ENCODE results near the gene AFAP1.
A peak's percentile ranks its signal among the peaks of the same experiment; 100 is the strongest.

Gene AFAP1

DNA sequence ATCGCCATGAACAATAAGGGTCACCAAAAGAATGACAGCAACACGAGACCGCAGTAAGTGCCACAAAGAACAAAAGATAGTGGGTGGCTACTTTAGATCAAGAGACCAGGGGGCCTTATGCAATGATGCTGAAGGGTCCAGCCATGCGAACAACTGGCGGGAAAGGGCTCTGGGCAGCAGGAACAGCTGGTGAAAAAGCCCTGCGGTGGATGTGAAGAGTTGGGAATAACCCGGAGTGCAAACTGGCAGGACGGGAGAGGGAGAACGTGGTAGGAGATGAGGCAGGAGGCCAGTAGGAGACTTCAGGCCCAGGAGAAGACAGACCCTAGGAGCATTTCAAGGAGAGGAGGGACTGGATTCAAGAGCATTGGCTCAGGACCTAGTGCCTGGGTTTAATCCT, 120.2 kb downstream of the AFAP1 start:
- no peak for DNase-seq (ENCODE audit: low spot score)

DNA sequence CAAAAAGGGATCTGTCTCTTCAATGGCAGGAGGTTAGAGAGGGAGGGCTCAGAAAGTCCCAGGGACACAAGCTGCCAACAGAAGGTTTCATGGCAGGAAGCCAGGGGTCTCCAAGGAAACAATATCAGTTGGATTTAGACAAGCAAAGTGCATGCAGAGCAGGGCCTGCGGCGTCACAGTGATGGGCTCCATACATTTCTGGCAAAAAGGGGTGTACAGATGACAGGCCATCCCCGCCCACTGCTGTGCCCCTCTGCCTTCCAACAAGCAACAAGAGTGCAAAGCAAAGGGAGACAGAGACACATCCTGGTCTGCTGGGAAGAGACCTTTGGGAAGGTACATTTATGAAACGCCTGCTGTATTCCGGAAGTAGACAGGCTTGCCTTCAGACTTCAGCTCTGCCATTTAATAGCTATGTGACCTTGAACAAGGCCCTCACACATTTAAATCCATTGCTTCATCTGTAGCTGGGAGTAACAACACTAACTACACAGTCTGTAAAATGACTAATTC, 121.2 kb downstream of the AFAP1 start:
- no peak for DNase-seq (ENCODE audit: low spot score)

DNA sequence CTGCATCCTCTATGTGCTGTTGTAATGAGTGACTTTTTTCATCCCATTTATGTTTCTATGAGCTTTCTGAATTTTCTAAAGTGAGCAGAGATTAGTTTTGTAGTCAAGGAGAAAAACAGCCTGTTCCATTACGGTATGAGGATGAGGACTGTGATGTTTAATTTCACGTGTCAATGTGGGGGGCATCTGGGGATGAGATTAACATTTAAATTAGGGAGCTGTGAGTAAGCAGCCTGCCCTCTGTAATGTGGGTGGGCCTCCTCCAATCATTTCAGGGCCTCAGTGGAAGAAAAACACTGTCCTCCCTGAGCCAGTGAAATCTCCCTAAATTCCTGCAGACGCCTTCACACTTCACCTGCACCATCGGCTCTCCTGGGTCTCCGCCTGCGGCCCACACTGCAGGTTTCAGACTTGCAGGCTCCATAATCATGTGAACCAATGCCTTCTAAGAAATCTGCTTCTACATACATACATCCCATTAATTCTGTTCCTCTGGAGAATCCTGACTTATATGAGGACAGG, 121.7 kb downstream of the AFAP1 start:
- no peak for DNase-seq (ENCODE audit: low spot score)

DNA sequence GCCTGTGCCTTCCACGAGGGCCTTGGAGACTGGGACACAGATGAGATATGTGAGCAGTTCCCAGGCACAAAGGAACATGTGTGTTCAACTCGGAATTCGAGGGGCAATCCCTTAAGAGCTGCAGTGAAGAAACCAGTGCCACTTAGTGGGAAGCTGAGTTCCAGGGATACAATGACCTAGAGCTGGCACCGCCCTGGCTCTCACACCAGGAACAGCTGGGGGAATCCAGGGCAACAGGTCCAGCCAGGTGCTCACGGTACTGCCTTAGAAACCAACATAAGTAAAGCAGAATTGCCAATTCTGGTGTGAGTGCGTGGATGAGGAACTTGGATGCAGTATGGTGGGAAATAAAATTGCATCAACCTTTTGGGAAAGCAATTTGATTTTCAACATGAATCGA, 122.9 kb downstream of the AFAP1 start:
- DNase-seq (ENCODE audit: low spot score): no peak

DNA sequence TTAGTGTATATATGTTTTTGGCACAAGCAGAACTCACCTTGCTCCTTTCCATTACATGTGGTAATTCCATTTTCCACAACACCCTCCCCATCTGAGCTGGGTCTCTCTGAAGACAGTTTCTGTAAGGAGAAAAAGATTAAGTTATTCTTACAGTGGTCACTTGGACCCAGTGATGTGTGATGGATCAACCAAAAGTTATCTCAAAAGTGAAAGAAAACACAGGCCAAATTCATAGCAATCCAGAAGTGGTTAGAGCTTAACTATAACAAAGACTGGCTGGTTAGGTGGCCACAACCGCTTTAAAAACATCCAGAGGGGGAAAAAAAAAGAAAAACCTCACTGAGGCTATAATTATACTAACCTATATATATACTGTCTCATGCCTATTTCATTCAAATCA, 123.7 kb downstream of the AFAP1 start:
- no peak for DNase-seq (ENCODE audit: low spot score)

DNA sequence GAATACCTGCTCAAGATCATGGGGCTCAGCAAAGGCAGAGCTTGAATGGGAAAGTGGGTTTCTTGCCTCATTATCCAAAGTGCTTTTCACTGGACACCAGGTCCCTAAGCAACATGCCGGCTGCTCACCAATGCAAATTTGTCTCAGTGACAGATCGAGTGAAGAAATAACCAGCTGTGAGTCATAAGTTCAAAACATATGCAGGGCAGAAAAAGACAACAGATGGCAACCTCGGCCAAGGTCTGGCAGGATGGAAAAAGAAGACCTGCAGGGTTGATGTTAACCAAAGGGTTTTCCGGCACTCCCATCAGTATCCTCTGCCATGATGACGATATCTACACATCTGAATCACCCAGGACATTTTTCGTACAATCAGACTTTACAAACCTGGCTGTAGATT, 124.1 kb downstream of the AFAP1 start:
- DNase-seq (ENCODE audit: low spot score): no peak

DNA sequence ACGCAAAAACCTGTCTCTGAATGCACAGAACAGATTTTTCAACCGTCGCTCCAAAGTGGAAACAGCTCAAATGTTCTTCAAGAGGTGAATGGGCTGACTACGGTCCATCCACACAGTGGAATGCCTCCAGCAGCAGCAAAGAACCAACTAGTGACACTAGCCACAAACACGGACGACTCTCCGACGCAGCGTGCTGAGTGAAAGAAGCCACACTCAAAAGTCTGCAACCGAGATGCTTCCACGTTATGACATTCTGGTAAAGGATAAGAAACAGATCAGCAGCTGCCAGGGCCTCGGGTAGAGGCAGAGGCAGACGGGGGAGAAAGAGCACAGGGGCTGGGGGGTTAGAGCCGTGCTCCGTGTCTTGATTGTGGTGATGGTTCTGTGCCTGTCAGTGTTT, 125.2 kb downstream of the AFAP1 start:
- no peak for DNase-seq (ENCODE audit: low spot score)

DNA sequence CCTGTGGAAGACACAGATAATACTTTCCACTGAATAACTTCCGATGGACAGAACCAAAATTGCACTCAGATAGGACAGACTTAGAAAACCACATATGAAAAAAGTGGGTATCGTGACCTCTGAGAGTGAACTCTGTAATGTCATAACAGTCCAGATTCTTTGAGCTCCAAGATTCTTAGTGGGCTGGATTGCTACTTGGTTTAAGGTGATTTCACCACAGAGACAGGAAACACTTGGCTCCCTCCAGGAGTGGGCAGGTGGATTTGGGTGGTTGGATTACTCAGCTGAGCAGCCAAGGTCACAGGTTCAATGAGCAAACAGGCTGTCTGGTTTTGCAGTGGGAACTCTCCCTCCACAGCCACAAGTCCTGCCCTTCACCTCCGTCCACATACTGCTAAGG, 126.0 kb downstream of the AFAP1 start:
- no peak for DNase-seq (ENCODE audit: low spot score)

DNA sequence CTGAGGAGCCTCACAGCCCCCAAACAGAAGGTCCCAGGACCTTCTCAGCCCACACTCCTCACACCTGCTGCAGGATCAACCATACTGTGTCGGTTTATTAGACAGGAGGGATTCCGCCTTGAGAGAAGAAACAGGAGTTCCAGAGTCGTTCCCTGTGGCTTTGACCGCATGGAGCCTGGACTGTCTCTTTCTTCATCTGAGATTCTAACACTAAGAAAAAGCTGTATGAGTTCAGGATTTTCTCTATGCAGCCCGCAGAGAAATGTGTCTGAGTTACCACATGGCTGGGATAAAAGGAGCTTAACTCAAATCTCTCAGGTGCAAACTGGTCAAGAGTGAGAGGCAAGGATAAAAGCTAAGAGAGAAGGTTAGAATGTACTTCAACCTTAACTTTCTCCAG, 126.7 kb downstream of the AFAP1 start:
- no peak for DNase-seq (ENCODE audit: low spot score)

DNA sequence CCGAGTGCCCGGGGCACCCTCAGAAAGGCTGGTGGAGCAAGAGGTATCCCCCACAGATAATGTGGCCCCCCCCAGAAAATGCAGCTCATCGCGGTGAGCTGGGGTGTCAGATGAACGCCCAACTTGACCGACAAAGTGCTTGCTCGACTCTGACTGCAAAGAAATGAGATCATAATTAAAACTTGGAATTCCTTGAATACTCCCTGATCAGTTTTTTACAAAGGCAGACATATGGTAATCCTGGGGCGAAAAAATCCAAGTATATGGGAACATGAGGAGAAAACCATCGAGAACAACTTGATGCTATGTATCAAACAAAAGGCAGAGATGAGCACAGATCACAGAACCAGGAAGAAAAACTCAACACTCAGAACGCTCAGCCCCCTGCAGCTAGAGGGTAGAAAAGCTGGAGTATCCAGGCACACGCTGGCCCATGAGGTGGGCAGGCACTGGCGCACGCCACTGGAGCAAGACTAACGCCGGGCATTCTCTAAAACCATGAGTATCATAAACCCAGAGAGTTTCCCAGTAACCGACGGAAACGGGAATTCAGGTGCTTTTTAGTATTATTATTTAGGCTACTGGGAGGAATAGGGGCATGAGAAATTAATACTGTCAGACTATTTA, 127.3 kb downstream of the AFAP1 start:
- DNase-seq (ENCODE audit: low spot score): no peak

DNA sequence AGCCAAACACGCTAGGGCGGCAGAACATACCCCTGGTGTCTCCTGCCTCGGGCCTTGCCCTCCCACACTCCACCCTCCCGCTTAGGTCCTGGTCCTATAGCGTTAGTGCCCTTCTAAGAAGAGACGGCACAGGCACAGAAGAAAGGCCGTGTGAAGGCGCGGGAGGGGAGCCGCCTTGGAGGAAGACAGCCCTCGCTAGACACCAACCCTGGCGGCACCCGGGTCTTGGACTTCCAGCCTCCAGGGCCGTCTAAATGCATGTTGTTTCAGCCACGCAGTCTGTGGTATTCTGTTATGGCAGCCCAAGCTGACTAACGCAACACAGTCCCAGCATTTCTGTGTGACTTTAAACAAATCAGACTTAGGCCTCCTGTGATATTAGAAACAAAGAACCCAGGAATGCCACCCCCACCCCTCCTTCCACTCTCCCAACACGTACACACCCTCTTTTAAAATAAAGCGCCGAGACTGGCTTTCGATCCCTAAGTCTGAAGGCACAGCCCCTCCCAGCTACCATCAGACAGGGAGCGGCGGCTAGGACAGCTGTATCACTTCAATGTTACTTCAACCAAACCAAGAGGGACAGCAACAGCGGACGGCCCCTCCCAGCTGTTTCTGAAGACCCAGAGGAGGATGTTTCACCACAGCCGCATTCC, 128.0 kb downstream of the AFAP1 start:
- no peak for DNase-seq (ENCODE audit: low spot score)

DNA sequence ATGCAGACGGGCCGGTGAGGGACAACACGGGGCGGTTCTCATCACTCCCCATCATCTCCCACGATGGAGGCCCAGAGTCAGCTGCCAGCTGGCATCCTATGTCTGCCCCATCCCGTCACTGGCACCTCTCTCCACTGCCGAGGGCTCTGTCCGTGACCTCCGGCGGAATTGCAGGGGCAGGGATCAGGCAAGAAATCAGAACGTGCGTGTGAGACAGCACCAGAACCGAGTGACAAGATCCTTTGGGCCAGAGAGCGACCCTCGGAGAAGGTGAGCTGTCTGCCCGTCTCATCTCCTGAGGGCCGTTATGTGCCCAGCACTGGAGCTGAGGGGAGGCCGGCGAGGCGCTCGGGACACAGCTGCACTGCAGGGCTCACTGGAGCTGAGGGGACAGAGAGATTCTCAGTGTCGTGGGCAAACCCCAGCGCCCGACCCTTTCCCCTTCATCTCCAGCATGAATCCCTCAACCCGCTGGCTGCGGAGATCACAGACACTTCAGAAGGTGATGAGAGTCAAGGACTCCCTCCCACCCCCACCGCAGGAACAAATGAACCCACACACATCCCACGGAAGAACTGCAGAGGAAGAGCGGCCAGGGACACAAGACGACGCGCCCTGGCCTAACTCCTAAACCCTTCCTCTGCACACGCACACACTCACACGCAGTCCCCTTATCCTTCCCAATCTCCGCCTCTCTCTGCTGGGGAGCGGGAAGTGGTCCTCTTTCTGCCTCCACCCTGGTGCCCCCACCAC, 128.7 kb downstream of the AFAP1 start:
- DNase-seq (ENCODE audit: low spot score): no peak

DNA sequence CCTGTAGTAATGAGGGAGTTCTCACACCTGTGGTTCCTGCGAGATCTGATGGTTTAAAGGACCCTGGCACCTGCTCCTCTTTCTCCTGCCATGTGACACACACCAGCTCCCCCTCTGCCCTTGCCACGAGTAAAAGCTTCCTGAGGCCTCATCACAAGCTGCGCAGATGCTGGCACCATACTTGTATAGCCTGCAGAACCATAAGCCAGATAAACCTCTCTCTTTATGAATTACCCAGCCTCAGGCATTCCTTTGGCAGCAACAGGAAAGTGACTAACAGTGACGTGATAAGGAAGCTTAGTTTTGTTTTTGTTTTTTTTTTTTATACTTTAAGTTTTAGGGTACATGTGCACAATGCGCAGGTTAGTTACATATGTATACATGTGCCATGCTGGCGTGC, 130.9 kb downstream of the AFAP1 start:
- DNase-seq (ENCODE audit: low spot score): no peak

DNA sequence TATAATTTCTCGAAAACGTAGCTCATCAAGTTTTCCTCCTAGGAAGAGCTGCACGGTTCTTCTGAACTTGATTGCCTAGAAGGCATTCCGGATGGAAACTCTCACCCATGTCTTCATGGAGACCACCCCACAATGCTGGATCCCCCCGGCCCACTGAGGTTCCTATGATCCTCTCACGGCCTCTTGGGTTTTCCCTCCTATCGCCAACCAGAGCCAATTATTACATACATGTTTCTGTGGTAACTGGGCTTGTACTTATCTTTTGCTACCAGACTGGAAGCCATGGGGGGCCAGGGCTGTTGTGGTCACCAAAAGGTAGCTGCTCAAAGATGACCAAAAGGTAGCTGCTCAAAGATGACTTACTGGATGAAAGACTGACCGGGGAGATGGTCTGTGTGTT, 131.5 kb downstream of the AFAP1 start:
- DNase-seq (ENCODE audit: low spot score): no peak

DNA sequence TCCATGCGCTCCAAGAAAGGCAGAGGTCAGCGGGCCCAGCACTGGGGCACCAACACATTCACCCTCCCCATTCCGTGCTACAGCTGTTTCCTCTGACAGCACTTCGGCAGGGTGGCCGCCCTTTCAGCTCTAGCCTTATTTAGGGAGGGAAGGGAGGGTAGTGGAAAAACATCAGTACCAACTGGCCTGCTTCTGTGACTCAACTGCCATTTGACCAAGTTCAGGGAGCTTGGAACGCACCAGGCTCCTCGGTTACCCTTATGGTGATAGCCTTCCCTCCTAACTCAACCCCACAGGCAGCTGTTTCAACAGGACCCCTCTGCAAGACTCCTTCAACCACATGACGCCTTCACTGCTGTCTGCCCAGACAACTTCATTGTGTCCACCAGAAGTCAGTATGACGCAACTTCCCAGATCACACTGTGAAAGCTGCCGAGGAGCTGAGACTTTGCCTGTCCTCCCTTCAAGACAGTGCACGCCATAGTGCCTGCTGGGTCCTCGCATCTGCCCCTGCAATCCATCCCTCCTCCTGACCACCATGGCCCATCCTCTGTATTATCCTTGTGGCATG, 132.2 kb downstream of the AFAP1 start:
- DNase-seq (ENCODE audit: low spot score): no peak

DNA sequence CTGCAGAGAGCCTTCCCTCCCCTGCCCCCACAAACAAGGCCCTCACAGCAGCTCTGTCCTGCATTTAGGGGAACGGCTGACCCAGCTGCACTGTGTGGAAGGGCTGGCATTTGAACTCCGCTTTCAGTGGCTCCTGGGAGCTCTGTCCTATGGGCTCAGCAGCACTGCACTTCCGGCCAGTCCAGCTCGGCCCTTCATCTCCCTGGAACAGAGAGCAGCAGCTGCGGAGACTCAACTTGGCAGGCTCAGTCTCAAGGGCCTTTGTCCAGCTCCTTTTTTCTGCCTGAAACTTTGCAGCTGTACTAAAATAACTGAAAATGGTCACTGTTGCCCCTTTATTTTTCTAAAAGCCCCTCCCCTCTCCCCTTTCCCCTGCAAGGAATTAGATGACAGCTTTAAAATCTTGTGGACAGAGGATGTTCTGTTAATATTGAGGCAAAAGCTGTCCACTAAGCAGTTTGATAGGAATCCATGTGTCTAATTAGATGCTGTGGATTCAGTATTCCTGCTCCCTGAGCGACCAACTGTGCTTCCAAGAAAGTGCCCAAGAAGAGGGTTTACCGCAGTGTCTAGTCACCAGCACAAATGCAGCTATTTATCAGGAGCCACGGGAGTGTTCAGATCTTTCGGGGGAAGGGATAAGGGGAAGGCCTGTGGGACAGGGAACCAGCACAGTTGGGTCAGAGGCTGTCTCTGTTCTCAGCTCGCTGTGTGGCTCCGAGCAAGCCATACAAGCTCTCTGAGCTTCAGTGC, 133.1 kb downstream of the AFAP1 start:
- DNase-seq (ENCODE audit: low spot score): no peak

DNA sequence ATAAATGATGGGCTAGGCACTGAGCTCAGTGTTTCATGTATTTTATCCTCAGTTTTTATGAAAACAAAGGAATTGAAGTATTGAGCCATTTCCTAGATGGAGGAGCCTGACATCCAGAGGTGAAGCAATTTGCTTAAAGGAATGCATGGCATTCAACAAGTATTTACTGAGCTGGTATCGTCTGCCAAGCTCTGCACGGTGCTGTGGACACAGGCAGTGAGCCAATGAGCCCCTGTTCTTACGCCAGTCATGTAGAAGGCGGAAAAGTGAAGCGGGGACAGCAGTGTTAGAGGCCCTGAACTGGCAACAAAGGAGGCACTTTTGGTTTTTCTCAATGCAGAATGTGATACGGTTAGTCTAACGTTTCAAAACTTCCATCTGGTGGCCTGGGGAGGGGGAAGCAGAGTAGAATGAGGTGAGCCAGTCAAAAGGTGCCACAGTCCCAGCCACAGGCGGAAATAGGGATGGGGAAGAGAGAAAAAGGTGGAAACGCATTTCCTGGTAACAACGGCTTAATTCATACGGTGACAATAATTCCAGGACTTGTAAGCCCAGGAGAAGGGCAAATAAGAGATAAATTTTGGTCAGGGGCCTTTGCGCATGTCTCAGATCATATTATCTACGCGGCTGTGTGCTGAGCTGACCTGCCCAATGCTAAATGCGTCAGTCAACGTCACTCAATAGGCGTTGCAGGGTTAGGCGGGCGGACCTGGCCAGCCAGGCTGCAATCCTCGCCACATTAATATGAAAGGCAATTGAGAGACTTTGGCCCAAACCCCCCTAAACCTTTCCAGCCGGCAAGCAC, 133.9 kb downstream of the AFAP1 start:
- DNase-seq (ENCODE audit: low spot score): peak; percentile 11

DNA sequence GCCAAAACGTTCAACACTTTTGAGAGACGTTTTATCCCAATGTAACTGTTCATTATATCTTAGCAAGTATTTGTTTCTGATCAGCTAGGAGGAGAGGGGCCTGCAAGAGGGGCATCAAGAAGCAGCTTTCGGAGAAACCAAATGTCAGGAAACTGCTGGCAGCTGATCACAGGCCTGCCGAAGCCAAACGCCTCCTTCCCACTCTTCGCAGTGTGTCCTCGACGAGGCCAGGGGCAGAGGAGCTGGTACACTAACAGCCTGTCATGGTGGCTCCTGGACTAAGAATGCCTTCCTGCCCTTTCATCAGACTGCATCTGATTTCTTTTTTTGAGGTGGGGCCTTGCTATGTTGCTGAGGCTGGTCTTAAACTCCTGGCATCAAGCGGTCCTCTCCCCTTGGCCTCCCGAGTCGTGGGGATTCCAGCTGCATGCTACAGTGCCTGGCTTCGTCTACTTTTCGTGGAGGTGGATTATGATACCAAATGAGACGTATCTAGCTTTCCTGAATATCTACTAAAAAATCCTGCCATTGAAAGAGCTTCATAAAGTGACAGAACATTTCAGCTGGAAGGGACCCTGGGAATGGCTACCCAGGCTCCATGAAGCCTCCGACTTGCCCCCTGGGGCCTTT, 134.8 kb downstream of the AFAP1 start:
- no peak for DNase-seq (ENCODE audit: low spot score)

DNA sequence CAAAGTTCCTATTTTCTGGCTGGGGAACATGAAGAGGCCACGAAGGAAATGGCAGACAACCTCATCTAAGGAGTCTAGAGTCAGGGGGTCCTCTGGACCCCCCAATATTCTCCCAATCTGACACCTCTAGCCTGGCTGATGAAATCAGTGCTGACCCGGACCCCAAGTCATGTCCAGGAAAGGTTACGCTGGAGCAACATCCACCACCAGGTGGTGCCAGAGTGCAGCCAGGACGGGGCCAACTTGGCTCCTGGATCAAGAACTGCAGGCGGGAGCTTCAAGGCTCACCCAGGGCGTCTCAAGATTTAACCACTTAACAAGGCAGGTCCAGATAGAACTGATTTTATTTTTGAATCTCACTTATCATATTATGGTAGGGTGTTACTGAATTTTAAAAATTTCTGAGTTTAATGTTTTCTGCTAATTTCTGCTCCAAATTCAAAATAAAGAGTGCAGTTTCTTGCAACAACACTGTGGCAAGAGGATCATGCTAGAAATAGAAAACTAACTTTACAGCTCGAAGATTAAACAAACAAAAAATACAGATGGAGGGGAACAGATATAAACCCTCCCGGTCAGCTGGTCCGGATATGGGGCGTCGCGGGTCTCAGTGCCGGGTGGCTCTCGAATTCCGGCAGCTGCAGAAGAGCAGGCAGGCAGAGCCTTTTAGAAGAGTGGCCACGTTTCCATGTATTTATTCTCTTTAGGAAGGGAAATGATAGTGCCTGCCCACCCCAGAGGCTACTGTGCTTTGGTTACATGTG, 135.5 kb downstream of the AFAP1 start:
- peak; percentile 38 for DNase-seq (ENCODE audit: low spot score)

DNA sequence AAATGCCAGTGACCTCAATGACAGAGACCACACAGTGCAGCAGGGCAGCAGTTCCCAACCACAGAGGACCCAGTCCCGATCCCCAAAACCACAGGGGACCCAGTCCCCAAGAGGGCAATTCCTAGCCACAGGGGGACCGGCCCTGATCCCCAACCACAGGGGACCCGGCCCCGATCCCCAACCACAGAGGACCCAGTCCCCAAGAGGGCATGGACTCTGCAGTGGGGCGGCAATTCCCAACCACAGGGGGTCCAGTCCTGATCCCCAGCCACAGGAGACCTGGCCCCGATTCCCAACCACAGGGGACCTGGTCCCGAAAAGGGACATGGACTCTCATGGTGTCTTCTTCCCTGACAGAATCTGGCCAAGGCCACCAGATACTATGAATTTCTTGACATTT, 136.3 kb downstream of the AFAP1 start:
- DNase-seq (ENCODE audit: low spot score): no peak
